PC-3 (cell line): ENCODE data around the gene ADSS1.

Experiments
- EZH2 ChIP-seq: fragments of 300-600 bp; sonication (generic); IDR thresholded peaks from one replicate; pipeline ENCODE4 v1.6.1; 2017; ENCODE audit warnings: antibody characterized with exemption, mild to moderate bottlenecking, low read length; ENCODE audit not compliant: unreplicated experiment
- TF ChIP-seq, protein P1 (sequence below): fragments of 300-600 bp; sonication (generic); conservative IDR thresholded peaks from 2 replicates; pipeline ENCODE4 v1.5.1; 2017; ENCODE audit warnings: antibody characterized with exemption, low read depth, mild to moderate bottlenecking, low read length

GRCh38 chr14:104708606-104709268 lies 15.3 kb upstream of the ADSS1 start:
- TF ChIP-seq EZH2, result no peak
- TF ChIP-seq, protein P1, sequence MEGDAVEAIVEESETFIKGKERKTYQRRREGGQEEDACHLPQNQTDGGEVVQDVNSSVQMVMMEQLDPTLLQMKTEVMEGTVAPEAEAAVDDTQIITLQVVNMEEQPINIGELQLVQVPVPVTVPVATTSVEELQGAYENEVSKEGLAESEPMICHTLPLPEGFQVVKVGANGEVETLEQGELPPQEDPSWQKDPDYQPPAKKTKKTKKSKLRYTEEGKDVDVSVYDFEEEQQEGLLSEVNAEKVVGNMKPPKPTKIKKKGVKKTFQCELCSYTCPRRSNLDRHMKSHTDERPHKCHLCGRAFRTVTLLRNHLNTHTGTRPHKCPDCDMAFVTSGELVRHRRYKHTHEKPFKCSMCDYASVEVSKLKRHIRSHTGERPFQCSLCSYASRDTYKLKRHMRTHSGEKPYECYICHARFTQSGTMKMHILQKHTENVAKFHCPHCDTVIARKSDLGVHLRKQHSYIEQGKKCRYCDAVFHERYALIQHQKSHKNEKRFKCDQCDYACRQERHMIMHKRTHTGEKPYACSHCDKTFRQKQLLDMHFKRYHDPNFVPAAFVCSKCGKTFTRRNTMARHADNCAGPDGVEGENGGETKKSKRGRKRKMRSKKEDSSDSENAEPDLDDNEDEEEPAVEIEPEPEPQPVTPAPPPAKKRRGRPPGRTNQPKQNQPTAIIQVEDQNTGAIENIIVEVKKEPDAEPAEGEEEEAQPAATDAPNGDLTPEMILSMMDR, result peak; percentile 93
